GM23338 (cell line): ENCODE results near the gene CIROP. TPM values are rescaled to one million over a fixed set of nuclear protein-coding genes. Genes with fewer than 3 reads are reported as not detected.
A peak's percentile ranks its signal among the peaks of the same experiment; 100 is the strongest.

Experiments
- ATAC-seq: fragments of 200-7000 bp; cut with Tn5 transposase; 3 replicates; pipeline ENCODE4 v1.9.1; 2020
- DNase-seq: peaks from one replicate; pipeline ENCODE4 v3.0.0-alpha.2; 2015; ENCODE audit warnings: low spot score
- H2AFZ ChIP-seq: fragments of 200-600 bp; sonication (generic); 2 replicates; pipeline ENCODE4 v1.8.0; 2016; ENCODE audit warnings: antibody characterized with exemption, mild to moderate bottlenecking, moderate library complexity
- H3F3A ChIP-seq: fragments of 200-600 bp; sonication (generic); replicated peaks from 2 replicates; pipeline ENCODE4 v1.8.0; 2017; ENCODE audit warnings: antibody characterized with exemption, mixed run types, low read depth
- H3K27ac ChIP-seq: fragments of 200-600 bp; sonication (generic); 2 replicates; pipeline ENCODE4 v1.6.1; 2016; ENCODE audit warnings: low read depth
- H3K27me3 ChIP-seq: fragments of 200-600 bp; sonication (generic); 2 replicates; pipeline ENCODE4 v1.8.0; 2016; ENCODE audit warnings: mild to moderate bottlenecking, mixed run types, moderate library complexity; ENCODE audit not compliant: insufficient read depth
- H3K36me3 ChIP-seq: fragments of 200-600 bp; sonication (generic); 2 replicates; pipeline ENCODE4 v1.8.0; 2016; ENCODE audit warnings: mild to moderate bottlenecking; ENCODE audit not compliant: insufficient read depth
- H3K4me1 ChIP-seq: fragments of 200-600 bp; sonication (generic); 2 replicates; pipeline ENCODE4 v1.8.0; 2016; ENCODE audit warnings: mild to moderate bottlenecking, moderate library complexity; ENCODE audit not compliant: insufficient read depth
- H3K4me2 ChIP-seq: fragments of 200-600 bp; sonication (generic); 2 replicates; pipeline ENCODE4 v1.7.1; 2017; ENCODE audit warnings: mixed run types
- H3K4me3 ChIP-seq: fragments of 200-600 bp; sonication (generic); 2 replicates; pipeline ENCODE4 v1.6.1; 2016; ENCODE audit warnings: mixed run types
- H3K79me2 ChIP-seq: fragments of 200-600 bp; sonication (generic); replicated peaks from 2 replicates; pipeline ENCODE4 v1.8.0; 2017; ENCODE audit warnings: mild to moderate bottlenecking; ENCODE audit not compliant: insufficient read depth
- H3K9me2 ChIP-seq: fragments of 200-600 bp; sonication (generic); 2 replicates; pipeline ENCODE4 v1.8.0; 2017; ENCODE audit not compliant: insufficient read depth
- H4K20me1 ChIP-seq: fragments of 200-600 bp; sonication (generic); replicated peaks from 2 replicates; pipeline ENCODE4 v1.8.0; 2017; ENCODE audit warnings: mild to moderate bottlenecking; ENCODE audit not compliant: insufficient read depth
- H3K27ac Mint-ChIP-seq: 2 replicates; pipeline ENCODE4 v1.8.0; 2020; ENCODE audit warnings: inconsistent platforms, mild to moderate bottlenecking, moderate library complexity, mixed read lengths
- H3K27me3 Mint-ChIP-seq: 3 replicates; pipeline ENCODE4 v1.8.0; 2022; ENCODE audit warnings: low read depth, mild to moderate bottlenecking, moderate library complexity, mixed read lengths, inconsistent platforms; ENCODE audit not compliant: insufficient read depth, poor library complexity
- H3K36me3 Mint-ChIP-seq: 3 replicates; pipeline ENCODE4 v1.8.0; 2021; ENCODE audit warnings: low read depth, mild to moderate bottlenecking, inconsistent platforms, moderate library complexity, mixed read lengths
- H3K4me1 Mint-ChIP-seq: 3 replicates; pipeline ENCODE4 v1.8.0; 2020; ENCODE audit warnings: mild to moderate bottlenecking, inconsistent platforms, mixed read lengths
- H3K4me3 Mint-ChIP-seq: 3 replicates; pipeline ENCODE4 v1.8.0; 2021; ENCODE audit warnings: moderate library complexity, mild to moderate bottlenecking, inconsistent platforms, mixed read lengths
- H3K9me3 Mint-ChIP-seq: 3 replicates; pipeline ENCODE4 v1.8.0; 2020; ENCODE audit warnings: moderate library complexity, mild to moderate bottlenecking, inconsistent platforms, mixed read lengths
- CREB1 ChIP-seq: fragments of 250-450 bp; sonication (Bioruptor Pico); IDR thresholded peaks from 2 replicates; pipeline ENCODE4 v1.5.0; 2020; ENCODE audit warnings: low read depth, mild to moderate bottlenecking, moderate library complexity
- EZH2phosphoT487 ChIP-seq: fragments of 200-600 bp; sonication (generic); IDR thresholded peaks from one replicate; pipeline ENCODE4 v1.8.1; 2018; ENCODE audit warnings: antibody characterized with exemption; ENCODE audit not compliant: unreplicated experiment
- JUNB ChIP-seq: IDR thresholded peaks from one replicate; pipeline ENCODE4 v1.6.1; 2016; ENCODE audit warnings: antibody characterized with exemption; ENCODE audit not compliant: unreplicated experiment
- NANOG ChIP-seq: IDR thresholded peaks from 2 replicates; pipeline ENCODE4 v1.6.1; 2016; ENCODE audit warnings: antibody characterized with exemption, borderline replicate concordance
- STAT1 ChIP-seq: IDR thresholded peaks from one replicate; pipeline ENCODE4 v1.6.1; 2016; ENCODE audit warnings: antibody characterized with exemption; ENCODE audit not compliant: unreplicated experiment
- ZNF114 ChIP-seq: fragments of 250-450 bp; sonication (Bioruptor Pico); IDR thresholded peaks from 2 replicates; pipeline ENCODE4 v1.5.0; 2020; ENCODE audit warnings: mild to moderate bottlenecking, moderate library complexity
- ZNF331 ChIP-seq: fragments of 250-450 bp; sonication (Bioruptor Pico); IDR thresholded peaks from 2 replicates; pipeline ENCODE4 v1.5.0; 2020; ENCODE audit warnings: low read depth, mild to moderate bottlenecking, moderate library complexity
- polyA plus RNA-seq: library from polyadenylated mRNA; unstranded; fragments of >200 nt; fragmentation: Nextera tagmentation; extraction: Ambion mirVana; gene quantifications from 2 replicates; pipeline ENCODE4 v1.2.1, GENCODE V29; 2016
- total RNA-seq: library from RNA; depleted of rRNA; stranded (reverse); fragments of >200 nt; shearing (Covaris generic); gene quantifications from 2 replicates; pipeline ENCODE4 v1.2.3, GENCODE V29; 2014
- TF ChIP-seq, protein P1 (sequence below): fragments of 250-450 bp; sonication (Bioruptor Pico); IDR thresholded peaks from 2 replicates; pipeline ENCODE4 v1.5.0; 2020; ENCODE audit warnings: mild to moderate bottlenecking, moderate library complexity
- TF ChIP-seq, protein P2 (sequence below), 2 experiments: fragments of 200-600 bp in 1 of 2; sonication (generic) in 1 of 2; conservative IDR thresholded peaks; 2 replicates each; pipeline versions ENCODE4 v1.5.1 to v1.6.1; 2016 to 2017; ENCODE audit warnings: antibody characterized with exemption in 2 of 2, low read depth in 2 of 2, mild to moderate bottlenecking in 2 of 2, moderate library complexity in 1 of 2

CIROP gene
- total and polyA plus RNA-seq, 2 experiments from 2014 or later: not detected

DNA sequence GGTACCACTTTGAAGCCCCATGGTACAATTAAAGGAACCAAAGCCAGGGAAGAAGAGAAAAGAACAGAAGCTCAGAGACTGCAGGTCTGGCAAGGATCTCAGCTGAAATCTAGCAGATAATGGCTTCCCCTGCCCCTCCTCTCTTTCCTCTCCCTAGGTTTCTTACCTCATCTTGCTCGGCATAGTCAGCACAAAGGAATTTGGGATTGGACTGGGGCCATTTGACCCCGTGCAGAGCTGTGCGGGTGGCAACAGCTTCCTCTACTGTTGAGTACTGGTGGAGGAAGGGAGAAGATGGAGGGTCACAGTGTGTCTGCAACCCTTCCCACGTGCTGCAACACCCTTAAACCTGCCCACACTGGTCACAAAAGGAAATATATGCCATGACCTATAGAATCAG is 42.8 kb downstream of the CIROP start (continued):
- TF ChIP-seq ZNF331 (CRISPR knock-in tag) (no peak), NANOG (no peak), ZNF114 (CRISPR knock-in tag) (no peak)

DNA sequence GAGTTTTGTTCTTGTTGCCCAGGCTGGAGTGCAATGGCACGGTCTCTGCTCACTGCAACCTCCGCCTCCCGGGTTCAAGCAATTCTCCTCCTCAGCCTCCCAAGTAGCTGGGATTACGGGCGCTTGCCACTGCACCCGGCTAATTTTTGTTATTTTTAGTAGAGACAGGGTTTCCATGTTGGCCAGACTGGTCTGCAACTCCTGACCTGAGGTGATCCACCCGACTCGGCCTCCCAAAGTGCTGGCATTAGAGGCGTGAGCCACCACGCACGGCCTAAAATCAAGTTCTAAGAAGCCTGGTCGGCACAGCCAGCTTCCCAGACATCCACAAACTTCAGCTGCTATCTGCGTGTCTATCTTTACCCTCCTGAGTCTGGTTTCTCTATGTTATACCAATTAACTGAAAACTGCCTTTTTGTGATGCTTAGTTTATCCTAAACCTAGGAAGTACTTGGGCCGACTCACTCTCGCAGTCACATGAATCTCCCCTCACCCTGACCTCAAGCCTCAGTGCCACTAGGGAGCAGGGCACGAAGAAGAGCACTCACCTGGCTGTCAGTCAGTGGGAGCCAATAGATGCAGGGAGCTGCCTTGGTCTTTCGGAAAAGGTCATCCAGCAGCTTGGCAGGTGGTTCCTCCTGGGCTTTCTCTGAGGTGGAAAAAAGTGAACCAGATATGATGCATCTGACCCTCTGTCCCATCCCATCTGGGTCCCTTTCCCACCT is 44.1 kb downstream of the CIROP start:
- Histone ChIP-seq H3K36me3 (peaks cover 46% of the 10 kb centered on the region), H2AFZ (no peak overlapping the region), H3K27me3 (peaks cover 4% of the 10 kb centered on the region; the same call in 1 of the 2 replicates), H3F3A (peaks cover 59% of the 10 kb centered on the region), H3K27ac (no peak overlapping the region), H3K9me2 (no peaks in the 10 kb centered on the region), H3K4me1 (peaks cover 13% of the 10 kb centered on the region; the same call in 1 of the 2 replicates), H3K4me3 (no peak overlapping the region), H3K4me2 (no peak overlapping the region), H3K79me2 (peaks cover 21% of the 10 kb centered on the region), H4K20me1 (peaks cover 37% of the 10 kb centered on the region)
- Mint-ChIP-seq H3K27ac (no peak overlapping the region), H3K9me3 (no peaks in the 10 kb centered on the region), H3K4me3 (no peak overlapping the region), H3K27me3 (peaks cover 19% of the 10 kb centered on the region), H3K4me1 (peaks cover 17% of the 10 kb centered on the region), H3K36me3 (peaks cover 75% of the 10 kb centered on the region)
- ATAC-seq (no peak), DNase-seq (no peak)
- TF ChIP-seq NANOG (no peak), EZH2phosphoT487 (peak; percentile 9)

DNA sequence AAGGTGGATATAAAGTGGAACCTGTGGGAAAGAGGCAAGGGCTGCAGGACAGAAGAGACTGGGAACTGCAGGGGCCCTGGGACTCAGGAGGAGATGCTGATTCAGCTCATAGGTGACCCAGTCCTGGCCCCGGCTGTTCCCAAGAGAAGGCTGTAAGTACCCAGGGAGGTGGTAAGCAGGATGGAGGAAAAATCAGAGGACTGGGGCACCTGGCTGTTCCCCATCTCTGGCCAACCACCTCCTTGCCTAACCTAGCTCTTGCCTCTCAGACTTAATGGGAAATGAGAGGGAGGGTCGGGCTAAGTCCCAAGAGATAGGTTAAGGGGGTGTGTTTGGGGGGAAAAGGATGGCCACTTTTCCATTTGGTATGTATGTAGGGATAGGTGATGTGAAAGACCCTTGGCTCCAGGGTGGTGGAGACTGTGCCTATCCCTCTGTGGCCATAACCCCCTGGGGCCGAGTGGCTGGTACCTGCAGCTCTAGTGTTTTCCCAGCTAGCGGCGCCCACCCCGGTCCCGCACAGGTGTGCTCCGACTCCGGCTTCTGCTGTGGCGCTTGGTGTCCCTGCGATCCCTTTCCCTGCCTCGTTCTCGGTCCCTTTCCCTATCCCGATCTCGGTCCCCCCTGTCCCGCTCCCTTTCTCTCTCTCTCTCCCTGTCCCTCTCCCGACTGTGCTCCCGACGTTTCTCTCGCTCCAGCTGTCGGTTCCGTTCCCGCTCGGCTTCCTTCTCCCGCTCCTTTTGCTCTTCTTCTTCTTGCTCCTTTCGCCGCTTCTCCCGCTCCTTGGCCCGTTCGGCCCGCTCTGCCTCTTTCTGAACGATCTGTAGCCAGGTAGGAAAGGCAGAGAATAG is 45.9 kb downstream of the CIROP start:
- ATAC-seq (no peak), DNase-seq (peak; percentile 42)
- Histone ChIP-seq H3K4me2 (no peak overlapping the region; the same call in 1 of the 2 replicates), H2AFZ (no peak overlapping the region), H3K4me1 (peaks cover 14% of the 10 kb centered on the region; the same call in 1 of the 2 replicates), H3K79me2 (0 out of 2 replicates have a peak, but pooled peaks cover 8% of the 10 kb centered on the region), H3F3A (peaks cover 40% of the 10 kb centered on the region), H3K36me3 (peaks cover 29% of the 10 kb centered on the region), H3K9me2 (no peaks in the 10 kb centered on the region), H3K27me3 (peaks cover 4% of the 10 kb centered on the region; the same call in 1 of the 2 replicates), H4K20me1 (peaks cover 24% of the 10 kb centered on the region), H3K4me3 (no peak overlapping the region), H3K27ac (peak overlapping the region; percentile 85; the same call in 1 of the 2 replicates)
- Mint-ChIP-seq H3K4me3 (no peak overlapping the region; the same call in 2 of the 3 replicates), H3K4me1 (peaks cover 18% of the 10 kb centered on the region), H3K27me3 (peaks cover 18% of the 10 kb centered on the region), H3K27ac (no peak overlapping the region), H3K9me3 (no peaks in the 10 kb centered on the region), H3K36me3 (peaks cover 65% of the 10 kb centered on the region)
- TF ChIP-seq CREB1: no peak
- TF ChIP-seq STAT1: no peak
- TF ChIP-seq ZNF331 (CRISPR knock-in tag): no peak
- TF ChIP-seq, protein P1, sequence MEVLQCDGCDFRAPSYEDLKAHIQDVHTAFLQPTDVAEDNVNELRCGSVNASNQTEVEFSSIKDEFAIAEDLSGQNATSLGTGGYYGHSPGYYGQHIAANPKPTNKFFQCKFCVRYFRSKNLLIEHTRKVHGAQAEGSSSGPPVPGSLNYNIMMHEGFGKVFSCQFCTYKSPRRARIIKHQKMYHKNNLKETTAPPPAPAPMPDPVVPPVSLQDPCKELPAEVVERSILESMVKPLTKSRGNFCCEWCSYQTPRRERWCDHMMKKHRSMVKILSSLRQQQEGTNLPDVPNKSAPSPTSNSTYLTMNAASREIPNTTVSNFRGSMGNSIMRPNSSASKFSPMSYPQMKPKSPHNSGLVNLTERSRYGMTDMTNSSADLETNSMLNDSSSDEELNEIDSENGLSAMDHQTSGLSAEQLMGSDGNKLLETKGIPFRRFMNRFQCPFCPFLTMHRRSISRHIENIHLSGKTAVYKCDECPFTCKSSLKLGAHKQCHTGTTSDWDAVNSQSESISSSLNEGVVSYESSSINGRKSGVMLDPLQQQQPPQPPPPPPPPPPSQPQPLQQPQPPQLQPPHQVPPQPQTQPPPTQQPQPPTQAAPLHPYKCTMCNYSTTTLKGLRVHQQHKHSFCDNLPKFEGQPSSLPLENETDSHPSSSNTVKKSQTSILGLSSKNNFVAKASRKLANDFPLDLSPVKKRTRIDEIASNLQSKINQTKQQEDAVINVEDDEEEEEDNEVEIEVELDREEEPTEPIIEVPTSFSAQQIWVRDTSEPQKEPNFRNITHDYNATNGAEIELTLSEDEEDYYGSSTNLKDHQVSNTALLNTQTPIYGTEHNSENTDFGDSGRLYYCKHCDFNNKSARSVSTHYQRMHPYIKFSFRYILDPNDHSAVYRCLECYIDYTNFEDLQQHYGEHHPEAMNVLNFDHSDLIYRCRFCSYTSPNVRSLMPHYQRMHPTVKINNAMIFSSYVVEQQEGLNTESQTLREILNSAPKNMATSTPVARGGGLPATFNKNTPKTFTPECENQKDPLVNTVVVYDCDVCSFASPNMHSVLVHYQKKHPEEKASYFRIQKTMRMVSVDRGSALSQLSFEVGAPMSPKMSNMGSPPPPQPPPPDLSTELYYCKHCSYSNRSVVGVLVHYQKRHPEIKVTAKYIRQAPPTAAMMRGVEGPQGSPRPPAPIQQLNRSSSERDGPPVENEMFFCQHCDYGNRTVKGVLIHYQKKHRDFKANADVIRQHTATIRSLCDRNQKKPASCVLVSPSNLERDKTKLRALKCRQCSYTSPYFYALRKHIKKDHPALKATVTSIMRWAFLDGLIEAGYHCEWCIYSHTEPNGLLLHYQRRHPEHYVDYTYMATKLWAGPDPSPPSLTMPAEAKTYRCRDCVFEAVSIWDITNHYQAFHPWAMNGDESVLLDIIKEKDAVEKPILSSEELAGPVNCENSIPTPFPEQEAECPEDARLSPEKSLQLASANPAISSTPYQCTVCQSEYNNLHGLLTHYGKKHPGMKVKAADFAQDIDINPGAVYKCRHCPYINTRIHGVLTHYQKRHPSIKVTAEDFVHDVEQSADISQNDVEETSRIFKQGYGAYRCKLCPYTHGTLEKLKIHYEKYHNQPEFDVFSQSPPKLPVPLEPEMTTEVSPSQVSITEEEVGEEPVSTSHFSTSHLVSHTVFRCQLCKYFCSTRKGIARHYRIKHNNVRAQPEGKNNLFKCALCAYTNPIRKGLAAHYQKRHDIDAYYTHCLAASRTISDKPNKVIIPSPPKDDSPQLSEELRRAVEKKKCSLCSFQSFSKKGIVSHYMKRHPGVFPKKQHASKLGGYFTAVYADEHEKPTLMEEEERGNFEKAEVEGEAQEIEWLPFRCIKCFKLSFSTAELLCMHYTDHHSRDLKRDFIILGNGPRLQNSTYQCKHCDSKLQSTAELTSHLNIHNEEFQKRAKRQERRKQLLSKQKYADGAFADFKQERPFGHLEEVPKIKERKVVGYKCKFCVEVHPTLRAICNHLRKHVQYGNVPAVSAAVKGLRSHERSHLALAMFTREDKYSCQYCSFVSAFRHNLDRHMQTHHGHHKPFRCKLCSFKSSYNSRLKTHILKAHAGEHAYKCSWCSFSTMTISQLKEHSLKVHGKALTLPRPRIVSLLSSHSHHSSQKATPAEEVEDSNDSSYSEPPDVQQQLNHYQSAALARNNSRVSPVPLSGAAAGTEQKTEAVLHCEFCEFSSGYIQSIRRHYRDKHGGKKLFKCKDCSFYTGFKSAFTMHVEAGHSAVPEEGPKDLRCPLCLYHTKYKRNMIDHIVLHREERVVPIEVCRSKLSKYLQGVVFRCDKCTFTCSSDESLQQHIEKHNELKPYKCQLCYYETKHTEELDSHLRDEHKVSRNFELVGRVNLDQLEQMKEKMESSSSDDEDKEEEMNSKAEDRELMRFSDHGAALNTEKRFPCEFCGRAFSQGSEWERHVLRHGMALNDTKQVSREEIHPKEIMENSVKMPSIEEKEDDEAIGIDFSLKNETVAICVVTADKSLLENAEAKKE (CRISPR knock-in tag): no peak
- TF ChIP-seq, protein P2, sequence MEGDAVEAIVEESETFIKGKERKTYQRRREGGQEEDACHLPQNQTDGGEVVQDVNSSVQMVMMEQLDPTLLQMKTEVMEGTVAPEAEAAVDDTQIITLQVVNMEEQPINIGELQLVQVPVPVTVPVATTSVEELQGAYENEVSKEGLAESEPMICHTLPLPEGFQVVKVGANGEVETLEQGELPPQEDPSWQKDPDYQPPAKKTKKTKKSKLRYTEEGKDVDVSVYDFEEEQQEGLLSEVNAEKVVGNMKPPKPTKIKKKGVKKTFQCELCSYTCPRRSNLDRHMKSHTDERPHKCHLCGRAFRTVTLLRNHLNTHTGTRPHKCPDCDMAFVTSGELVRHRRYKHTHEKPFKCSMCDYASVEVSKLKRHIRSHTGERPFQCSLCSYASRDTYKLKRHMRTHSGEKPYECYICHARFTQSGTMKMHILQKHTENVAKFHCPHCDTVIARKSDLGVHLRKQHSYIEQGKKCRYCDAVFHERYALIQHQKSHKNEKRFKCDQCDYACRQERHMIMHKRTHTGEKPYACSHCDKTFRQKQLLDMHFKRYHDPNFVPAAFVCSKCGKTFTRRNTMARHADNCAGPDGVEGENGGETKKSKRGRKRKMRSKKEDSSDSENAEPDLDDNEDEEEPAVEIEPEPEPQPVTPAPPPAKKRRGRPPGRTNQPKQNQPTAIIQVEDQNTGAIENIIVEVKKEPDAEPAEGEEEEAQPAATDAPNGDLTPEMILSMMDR (conservative IDR thresholded peaks at IDR 0.05; ENCODE audit: low read depth in 2 of 2): no peak
- no peak for TF ChIP-seq NANOG
- no peak for TF ChIP-seq JUNB
- TF ChIP-seq ZNF114 (CRISPR knock-in tag): no peak
